PC-3 (cell line): ENCODE data around the gene TRIM37.

Experiments
- CTCF ChIP-seq: fragments of 300-600 bp; sonication (generic); conservative IDR thresholded peaks from 2 replicates; pipeline ENCODE4 v1.5.1; 2017; ENCODE audit warnings: antibody characterized with exemption, low read depth, mild to moderate bottlenecking, low read length
- EZH2 ChIP-seq: fragments of 300-600 bp; sonication (generic); IDR thresholded peaks from one replicate; pipeline ENCODE4 v1.6.1; 2017; ENCODE audit warnings: antibody characterized with exemption, mild to moderate bottlenecking, low read length; ENCODE audit not compliant: unreplicated experiment

DNA sequence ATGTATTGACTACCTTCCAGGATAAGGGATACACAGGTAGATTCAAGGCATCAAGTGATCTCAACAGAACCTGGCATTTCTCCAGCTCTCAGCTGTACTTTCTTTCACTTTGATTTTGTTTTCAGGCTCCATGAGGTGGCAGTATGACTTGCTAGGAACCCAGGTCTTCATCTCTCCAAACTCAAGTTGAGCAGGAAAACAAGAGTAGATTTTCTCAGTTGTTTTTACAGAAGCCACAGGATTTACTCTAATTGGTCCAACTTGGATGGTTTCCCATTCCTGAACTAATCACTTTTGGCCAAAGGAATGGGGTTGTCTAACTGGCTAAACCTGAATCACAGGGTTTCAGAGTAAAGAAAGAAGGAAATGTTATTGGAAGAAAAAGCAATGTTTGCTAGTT, 146.6 kb downstream of the TRIM37 start:
- TF ChIP-seq CTCF = peak; percentile 68
- no peak for TF ChIP-seq EZH2
